Measurements from ENCODE around the gene CCNE1.

DNA sequence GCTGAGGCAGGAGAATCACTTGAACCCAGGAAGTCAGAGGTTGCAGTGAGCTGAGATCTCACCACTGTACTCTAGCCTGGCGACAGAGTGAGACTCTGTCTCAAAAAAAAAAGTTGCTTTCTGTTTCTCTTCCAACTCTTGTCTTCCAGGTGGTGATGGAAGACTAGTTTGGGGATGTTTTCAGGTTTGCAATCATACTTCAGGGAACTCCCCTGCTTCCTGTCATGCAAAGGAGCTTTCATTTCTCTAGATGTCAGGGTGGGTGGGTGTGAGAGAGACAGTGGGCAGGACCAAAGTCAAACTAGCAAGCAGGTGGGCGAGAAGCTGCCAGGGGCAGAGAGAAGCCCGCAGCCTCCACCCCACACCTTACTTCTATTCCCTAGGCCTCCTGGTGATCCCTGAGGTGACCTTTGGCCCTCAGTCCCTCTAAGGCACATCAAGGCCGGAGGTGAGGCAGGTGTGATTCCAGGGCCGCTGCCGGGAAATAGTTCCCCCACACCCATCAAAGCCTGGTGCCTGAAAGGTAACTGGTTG is 25.7 kb downstream of the CCNE1 start:
- no peak for TF ChIP-seq EZH2 (IDR thresholded peaks at IDR 0.05; ENCODE audit: borderline replicate concordance, low read depth, low read length, poor library complexity, severe bottlenecking)
- TF ChIP-seq, protein P1, sequence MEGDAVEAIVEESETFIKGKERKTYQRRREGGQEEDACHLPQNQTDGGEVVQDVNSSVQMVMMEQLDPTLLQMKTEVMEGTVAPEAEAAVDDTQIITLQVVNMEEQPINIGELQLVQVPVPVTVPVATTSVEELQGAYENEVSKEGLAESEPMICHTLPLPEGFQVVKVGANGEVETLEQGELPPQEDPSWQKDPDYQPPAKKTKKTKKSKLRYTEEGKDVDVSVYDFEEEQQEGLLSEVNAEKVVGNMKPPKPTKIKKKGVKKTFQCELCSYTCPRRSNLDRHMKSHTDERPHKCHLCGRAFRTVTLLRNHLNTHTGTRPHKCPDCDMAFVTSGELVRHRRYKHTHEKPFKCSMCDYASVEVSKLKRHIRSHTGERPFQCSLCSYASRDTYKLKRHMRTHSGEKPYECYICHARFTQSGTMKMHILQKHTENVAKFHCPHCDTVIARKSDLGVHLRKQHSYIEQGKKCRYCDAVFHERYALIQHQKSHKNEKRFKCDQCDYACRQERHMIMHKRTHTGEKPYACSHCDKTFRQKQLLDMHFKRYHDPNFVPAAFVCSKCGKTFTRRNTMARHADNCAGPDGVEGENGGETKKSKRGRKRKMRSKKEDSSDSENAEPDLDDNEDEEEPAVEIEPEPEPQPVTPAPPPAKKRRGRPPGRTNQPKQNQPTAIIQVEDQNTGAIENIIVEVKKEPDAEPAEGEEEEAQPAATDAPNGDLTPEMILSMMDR (conservative IDR thresholded peaks at IDR 0.05; ENCODE audit: low read depth, low read length): no peak

Measured in A673 (cell line).